Measurements from ENCODE around the gene CNP.
"Not testable (repeated sequence)": the region's sequence is repeated elsewhere in the genome, so short reads cannot be mapped to it uniquely, and the experiment has no call there.

CNP gene

DNA sequence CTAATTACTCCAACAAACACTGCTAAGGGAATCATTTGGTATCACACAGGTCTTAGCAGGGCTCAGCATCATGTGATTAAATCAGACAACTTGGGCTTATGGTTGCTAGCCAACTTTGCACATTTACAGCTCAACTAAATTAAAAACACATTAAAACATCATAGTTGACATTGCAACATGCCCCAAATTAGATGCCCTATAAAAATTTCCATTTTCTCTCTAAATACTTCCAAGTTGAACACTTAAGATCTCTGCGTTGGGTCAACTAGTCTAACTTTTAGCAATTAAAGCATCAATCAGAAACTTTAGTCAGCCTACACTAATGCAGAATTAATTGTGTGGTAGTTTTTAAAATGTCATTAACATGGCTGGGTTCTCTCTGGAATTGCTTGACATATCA is 38.6 kb downstream of the CNP start:
- TF ChIP-seq, protein P1, sequence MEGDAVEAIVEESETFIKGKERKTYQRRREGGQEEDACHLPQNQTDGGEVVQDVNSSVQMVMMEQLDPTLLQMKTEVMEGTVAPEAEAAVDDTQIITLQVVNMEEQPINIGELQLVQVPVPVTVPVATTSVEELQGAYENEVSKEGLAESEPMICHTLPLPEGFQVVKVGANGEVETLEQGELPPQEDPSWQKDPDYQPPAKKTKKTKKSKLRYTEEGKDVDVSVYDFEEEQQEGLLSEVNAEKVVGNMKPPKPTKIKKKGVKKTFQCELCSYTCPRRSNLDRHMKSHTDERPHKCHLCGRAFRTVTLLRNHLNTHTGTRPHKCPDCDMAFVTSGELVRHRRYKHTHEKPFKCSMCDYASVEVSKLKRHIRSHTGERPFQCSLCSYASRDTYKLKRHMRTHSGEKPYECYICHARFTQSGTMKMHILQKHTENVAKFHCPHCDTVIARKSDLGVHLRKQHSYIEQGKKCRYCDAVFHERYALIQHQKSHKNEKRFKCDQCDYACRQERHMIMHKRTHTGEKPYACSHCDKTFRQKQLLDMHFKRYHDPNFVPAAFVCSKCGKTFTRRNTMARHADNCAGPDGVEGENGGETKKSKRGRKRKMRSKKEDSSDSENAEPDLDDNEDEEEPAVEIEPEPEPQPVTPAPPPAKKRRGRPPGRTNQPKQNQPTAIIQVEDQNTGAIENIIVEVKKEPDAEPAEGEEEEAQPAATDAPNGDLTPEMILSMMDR (IDR thresholded peaks at IDR 0.05; ENCODE audit: insufficient read depth, low read depth, low read length, missing control alignments): no peak
- DNase-seq (ENCODE audit: low read depth): no peak
- no peak overlapping the region for H3K4me3 ChIP-seq (ENCODE audit: low read depth, low read length)

DNA sequence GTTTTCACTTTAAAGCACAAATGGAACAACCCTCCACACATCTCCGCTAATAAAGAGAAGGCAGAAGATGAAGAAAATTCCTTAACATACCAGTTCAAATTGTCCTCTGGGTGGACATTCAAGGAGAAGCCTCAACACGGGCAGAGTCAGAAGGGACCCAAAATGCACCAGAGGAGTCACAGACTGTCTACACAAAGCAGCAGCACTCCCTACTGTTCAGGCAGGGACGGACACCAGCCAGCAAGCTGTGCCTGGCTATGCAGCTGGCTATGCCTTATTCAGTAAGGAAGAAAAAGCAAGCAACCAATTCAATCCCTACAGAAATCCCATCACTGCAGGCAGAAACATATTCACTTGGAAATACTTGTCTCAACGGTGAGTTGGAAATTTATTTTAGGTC is 42.6 kb downstream of the CNP start:
- TF ChIP-seq, protein P1 (IDR thresholded peaks at IDR 0.05; ENCODE audit: insufficient read depth, low read depth, low read length, missing control alignments): peak; percentile 14
- DNase-seq (ENCODE audit: low read depth): no peak
- H3K4me3 ChIP-seq (ENCODE audit: low read depth, low read length): no peak overlapping the region

DNA sequence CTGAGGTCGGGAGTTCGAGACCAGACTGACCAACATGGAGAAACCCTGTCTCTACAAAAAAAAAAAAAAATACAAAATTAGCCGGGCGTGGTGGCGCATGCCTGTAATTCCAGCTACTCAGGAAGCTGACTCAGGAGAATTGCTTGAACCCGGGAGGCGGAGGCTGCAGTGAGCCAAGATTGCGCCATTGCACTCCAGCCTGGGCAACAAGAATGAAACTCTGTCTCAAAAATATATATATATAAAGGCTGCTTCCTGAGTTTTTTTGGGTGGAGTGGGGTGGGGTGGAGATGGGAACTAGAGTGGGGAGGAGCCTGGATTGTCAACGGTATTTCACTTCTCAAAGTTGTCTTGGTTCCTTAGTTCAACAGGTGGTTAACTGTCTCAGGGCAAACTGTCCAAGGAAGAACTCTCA is 43.7 kb downstream of the CNP start:
- not testable (repeated sequence) for H3K4me3 ChIP-seq (ENCODE audit: low read depth, low read length); DNase-seq (ENCODE audit: low read depth)

DNA sequence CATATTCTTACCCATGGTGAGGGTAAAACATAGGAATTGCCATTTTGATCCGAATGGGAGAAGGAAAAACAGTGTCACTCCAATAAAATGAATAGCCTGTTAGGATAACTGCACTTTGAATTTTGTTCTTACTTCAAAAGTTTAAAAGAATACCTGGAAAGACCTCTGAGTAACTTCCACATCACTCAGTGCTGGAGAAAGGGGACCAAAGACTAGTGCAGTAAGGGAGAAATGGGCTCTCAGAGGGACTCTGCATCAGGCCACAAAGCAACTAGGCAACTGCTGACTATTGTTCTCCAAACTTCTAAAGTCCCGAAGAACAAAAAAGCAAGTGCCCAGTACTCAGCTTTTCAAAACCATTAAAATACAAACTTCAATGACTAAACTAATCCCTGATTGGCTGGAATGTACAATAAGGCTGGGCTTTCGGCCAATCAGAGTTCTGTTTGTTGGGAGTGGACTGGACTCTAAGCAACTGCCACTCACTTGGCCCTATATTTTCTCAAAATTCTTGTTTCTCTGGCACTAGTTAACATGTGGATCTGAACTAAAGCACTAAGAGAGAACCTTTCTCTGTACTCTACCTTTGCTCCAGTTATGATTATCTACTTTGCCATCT is 44.4 kb downstream of the CNP start:
- TF ChIP-seq, protein P1 (IDR thresholded peaks at IDR 0.05; ENCODE audit: insufficient read depth, low read depth, low read length, missing control alignments): no peak
- no peak overlapping the region for H3K4me3 ChIP-seq (ENCODE audit: low read depth, low read length)
- peak; percentile 27 for DNase-seq (ENCODE audit: low read depth)

DNA sequence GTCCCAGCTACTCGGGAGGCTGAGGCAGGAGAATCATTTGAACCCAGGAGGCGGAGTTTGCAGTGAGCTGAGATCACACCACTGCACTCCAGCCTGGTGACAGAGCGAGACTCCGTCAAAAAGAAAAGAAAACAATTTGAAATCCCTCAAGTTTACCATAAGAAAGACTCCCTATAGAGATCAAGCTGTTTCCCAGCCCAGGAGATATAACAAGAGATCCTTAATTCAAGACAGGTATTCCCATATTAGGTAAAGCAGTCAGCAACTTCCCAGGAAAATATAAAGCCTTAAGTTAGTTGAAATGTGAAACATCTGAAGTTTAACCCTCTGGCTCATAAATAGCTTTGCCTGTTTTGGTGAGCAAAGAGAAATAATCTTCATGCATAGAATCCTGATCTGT is 45.8 kb downstream of the CNP start:
- DNase-seq (ENCODE audit: low read depth); H3K4me3 ChIP-seq (ENCODE audit: low read depth, low read length): not testable (repeated sequence)

DNA sequence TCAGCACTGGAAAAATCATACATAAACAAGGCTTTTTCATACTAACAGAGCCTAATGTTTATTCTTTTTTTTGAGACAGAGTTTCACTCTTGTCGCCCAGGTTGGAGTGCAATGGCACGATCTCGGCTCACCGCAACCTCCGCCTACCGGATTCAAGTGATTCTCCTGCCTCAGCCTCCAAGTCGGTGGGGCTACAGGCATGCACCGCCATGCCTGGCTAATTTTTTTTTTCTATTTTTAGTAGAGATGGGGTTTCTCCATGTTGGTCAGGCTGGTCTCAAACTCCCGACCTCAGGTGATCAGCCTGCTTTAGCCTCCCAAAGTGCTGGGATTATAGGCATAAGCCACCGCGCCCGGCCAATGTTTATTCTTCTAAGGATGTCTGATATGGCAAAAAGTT is 47.1 kb downstream of the CNP start:
- DNase-seq (ENCODE audit: low read depth); H3K4me3 ChIP-seq (ENCODE audit: low read depth, low read length): not testable (repeated sequence)

DNA sequence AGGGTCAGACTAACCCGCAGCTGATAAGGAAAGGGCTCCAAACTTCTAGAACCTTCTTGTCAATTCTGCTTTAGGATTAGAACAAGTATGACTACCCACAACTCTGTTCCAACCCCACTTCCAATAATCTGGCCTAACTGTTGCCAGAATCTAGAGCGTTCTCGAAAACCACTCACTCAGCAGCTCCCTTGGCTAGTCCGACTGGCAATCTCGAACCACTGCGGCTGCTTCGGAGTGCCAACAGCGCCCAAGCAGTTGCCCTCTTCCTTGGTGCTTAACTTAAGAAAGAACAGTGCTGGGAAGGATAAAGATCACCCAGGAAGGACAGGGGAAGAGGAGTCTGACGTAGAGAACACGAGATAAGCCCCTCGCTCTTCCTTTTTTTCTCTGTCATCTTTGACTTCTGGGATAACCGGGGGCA is 49.8 kb downstream of the CNP start:
- peak; percentile 23 for DNase-seq (ENCODE audit: low read depth)
- TF ChIP-seq, protein P1 (IDR thresholded peaks at IDR 0.05; ENCODE audit: insufficient read depth, low read depth, low read length, missing control alignments): no peak

DNA sequence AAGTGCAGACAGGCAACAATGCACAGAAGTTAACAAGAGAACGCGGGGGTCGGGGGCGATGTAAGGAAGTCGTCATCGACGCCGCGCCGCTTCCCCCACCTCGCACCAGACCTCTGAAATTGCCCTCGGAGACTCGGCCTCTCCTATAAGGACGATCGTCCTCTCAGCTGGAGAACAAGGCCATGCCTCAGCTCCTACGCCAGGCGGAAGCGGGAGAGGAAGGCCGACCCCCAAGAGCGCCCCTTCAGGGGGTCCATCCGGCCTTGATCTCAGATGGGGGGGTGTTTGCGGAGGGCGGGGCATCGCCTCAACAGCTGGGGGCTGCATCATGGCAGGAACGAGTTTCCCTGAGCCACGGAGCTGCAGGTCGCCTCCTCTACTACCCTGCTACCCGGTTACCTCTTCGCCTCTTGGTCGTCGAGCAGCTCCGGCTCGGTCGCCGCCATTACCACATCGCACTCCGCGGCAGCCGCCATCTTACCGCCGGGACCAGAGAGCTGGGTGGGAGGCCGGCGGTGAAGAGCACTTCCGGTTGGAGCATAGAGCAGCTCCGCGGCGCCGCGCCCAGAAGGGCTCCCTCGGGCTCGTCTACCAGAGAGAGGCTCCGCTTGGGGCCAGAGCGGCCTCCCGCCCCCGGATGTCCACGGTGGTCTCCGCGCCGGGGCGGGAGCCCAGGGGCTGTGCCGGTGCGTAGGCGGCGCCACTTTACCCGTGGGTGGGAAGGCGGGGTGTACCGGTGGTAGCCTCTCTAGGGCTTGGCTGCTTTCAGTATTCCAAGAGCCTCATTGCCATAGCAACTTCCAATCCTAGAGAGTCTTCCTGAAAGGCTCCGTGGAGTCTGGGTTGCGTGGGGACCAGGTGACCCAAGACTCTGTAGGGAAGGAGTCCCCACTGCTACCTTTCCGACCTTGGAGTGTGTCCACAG is 50.6 kb downstream of the CNP start, which contains the start of gene DNAJC7:
Gene DNAJC7, minus strand, starts transcription at position 499 of the 925 bp plus-strand sequence. Its CDS starts 23 bp downstream, at position 476.
- peak within 1 kb of the TSS; percentile 94 for H3K4me3 ChIP-seq (ENCODE audit: low read depth, low read length)
- peak; percentile 96 for DNase-seq (ENCODE audit: low read depth)
- TF ChIP-seq, protein P1 (IDR thresholded peaks at IDR 0.05; ENCODE audit: insufficient read depth, low read depth, low read length, missing control alignments): no peak

More for the DNA sequence above, 49.8 kb downstream of the CNP start:
- peak overlapping the region; percentile 94 for H3K4me3 ChIP-seq (ENCODE audit: low read depth, low read length)
